ENCODE measurements around the gene WDR5. TPM values are rescaled to one million over a fixed set of nuclear protein-coding genes. Genes with fewer than 3 reads are reported as not detected.

WDR5 gene
- total and polyA plus RNA-seq, 2 donors (not counting 1 experiment from before 2014, with no cell fraction given), result 15.5 to 26.0 TPM

GRCh38 chr9:134158753-134159392, 23.0 kb downstream of the WDR5 start:
- H3K9me3 ChIP-seq (ENCODE audit: control insufficient read depth, insufficient read depth, low read depth, low read length), result no peaks in the 10 kb centered on the region
- no peak overlapping the region for H3K4me3 ChIP-seq (replicated peaks in 1 of 4; ENCODE audit: control extremely low read depth in 1 of 4, insufficient read depth in 1 of 4, low read depth in 3 of 4, low read length in 4 of 4)
- H3K4me1 ChIP-seq (ENCODE audit: control insufficient read depth, extremely low read depth, insufficient read depth, low read length), result no peaks in the 10 kb centered on the region
- H3K36me3 ChIP-seq (ENCODE audit: control insufficient read depth, insufficient read depth, low read length), result peaks cover 35% of the 10 kb centered on the region
- H4K20me1 ChIP-seq (ENCODE audit: control insufficient read depth, extremely low read depth, insufficient read depth, low read length), result no peaks in the 10 kb centered on the region
- DNase-seq (ENCODE audit: low read depth in 2 of 2), result no peak
- no peak overlapping the region for H3K4me2 ChIP-seq (ENCODE audit: extremely low read depth, insufficient read depth, low read length)
- no peak overlapping the region for H3K9ac ChIP-seq (ENCODE audit: insufficient read depth, low read length)
- no peaks in the 10 kb centered on the region for H3K27me3 ChIP-seq (ENCODE audit: control insufficient read depth, insufficient read depth, low read length)
- H3K79me2 ChIP-seq (ENCODE audit: control insufficient read depth, insufficient read depth, low read length), result no peaks in the 10 kb centered on the region
- H3K27ac ChIP-seq (ENCODE audit: insufficient read depth, low read length), result no peak overlapping the region
- H2AFZ ChIP-seq (ENCODE audit: low read length), result no peak overlapping the region
- TF ChIP-seq CTCF (conservative IDR thresholded peaks at IDR 0.05 in 1 of 2, IDR thresholded peaks at IDR 0.05 in 1 of 2; ENCODE audit: low read depth in 1 of 2, low read length in 2 of 2) (no peak), EZH2 (IDR thresholded peaks at IDR 0.05; ENCODE audit: low read length, missing control alignments) (no peak)

- TF ChIP-seq EZH2 (IDR thresholded peaks at IDR 0.05; ENCODE audit: low read length, missing control alignments) (no peak), CTCF (conservative IDR thresholded peaks at IDR 0.05 in 1 of 2, IDR thresholded peaks at IDR 0.05 in 1 of 2; ENCODE audit: low read depth in 1 of 2, low read length in 2 of 2) (no peak)
- Histone ChIP-seq H3K79me2 (ENCODE audit: control insufficient read depth, insufficient read depth, low read length) (no peaks in the 10 kb centered on the region), H2AFZ (ENCODE audit: low read length) (no peak overlapping the region), H3K9me3 (ENCODE audit: control insufficient read depth, insufficient read depth, low read depth, low read length) (no peaks in the 10 kb centered on the region), H3K4me3 (replicated peaks in 1 of 4; ENCODE audit: control extremely low read depth in 1 of 4, insufficient read depth in 1 of 4, low read depth in 3 of 4, low read length in 4 of 4) (no peak overlapping the region), H4K20me1 (ENCODE audit: control insufficient read depth, extremely low read depth, insufficient read depth, low read length) (no peaks in the 10 kb centered on the region), H3K4me1 (ENCODE audit: control insufficient read depth, extremely low read depth, insufficient read depth, low read length) (no peaks in the 10 kb centered on the region), H3K27ac (ENCODE audit: insufficient read depth, low read length) (no peak overlapping the region), H3K4me2 (ENCODE audit: extremely low read depth, insufficient read depth, low read length) (no peak overlapping the region), H3K27me3 (ENCODE audit: control insufficient read depth, insufficient read depth, low read length) (no peaks in the 10 kb centered on the region), H3K36me3 (ENCODE audit: control insufficient read depth, insufficient read depth, low read length) (peaks cover 30% of the 10 kb centered on the region), H3K9ac (ENCODE audit: insufficient read depth, low read length) (no peak overlapping the region)
- no peak for DNase-seq (ENCODE audit: low read depth in 2 of 2)
Measured at GRCh38 chr9:134159566-134160245, 23.8 kb downstream of the WDR5 start.

- Histone ChIP-seq H3K9ac (ENCODE audit: insufficient read depth, low read length) (no peak overlapping the region), H3K36me3 (ENCODE audit: control insufficient read depth, insufficient read depth, low read length) (peaks cover 13% of the 10 kb centered on the region), H3K4me3 (replicated peaks in 1 of 4; ENCODE audit: control extremely low read depth in 1 of 4, insufficient read depth in 1 of 4, low read depth in 3 of 4, low read length in 4 of 4) (no peak overlapping the region), H3K9me3 (ENCODE audit: control insufficient read depth, insufficient read depth, low read depth, low read length) (no peaks in the 10 kb centered on the region), H3K27ac (ENCODE audit: insufficient read depth, low read length) (no peak overlapping the region), H3K4me1 (ENCODE audit: control insufficient read depth, extremely low read depth, insufficient read depth, low read length) (peaks cover 5% of the 10 kb centered on the region), H3K4me2 (ENCODE audit: extremely low read depth, insufficient read depth, low read length) (no peak overlapping the region), H4K20me1 (ENCODE audit: control insufficient read depth, extremely low read depth, insufficient read depth, low read length) (no peaks in the 10 kb centered on the region), H3K27me3 (ENCODE audit: control insufficient read depth, insufficient read depth, low read length) (no peaks in the 10 kb centered on the region), H2AFZ (ENCODE audit: low read length) (no peak overlapping the region), H3K79me2 (ENCODE audit: control insufficient read depth, insufficient read depth, low read length) (peaks cover 2% of the 10 kb centered on the region)
- no peak for DNase-seq (ENCODE audit: low read depth in 2 of 2)
- no peak for TF ChIP-seq EZH2 (IDR thresholded peaks at IDR 0.05; ENCODE audit: low read length, missing control alignments)
- TF ChIP-seq CTCF (conservative IDR thresholded peaks at IDR 0.05 in 1 of 2, IDR thresholded peaks at IDR 0.05 in 1 of 2; ENCODE audit: low read depth in 1 of 2, low read length in 2 of 2), result no peak
Measured at GRCh38 chr9:134161647-134162046, 25.8 kb downstream of the WDR5 start.
